T-cell (primary cell): ENCODE data around the gene DIPK1C. TPM values are rescaled to one million over a fixed set of nuclear protein-coding genes. Genes with fewer than 3 reads are reported as not detected.

Source experiments
- ATAC-seq, 4 experiments: fragments of 200-7000 bp in 3 of 4; fragments of 150-1000 bp in 1 of 4; cut with Tn5 transposase; replicated peaks in 1 of 4; 1 replicate in 3 of 4; 2 replicates in 1 of 4; pipeline ENCODE4 v1.10.0; 2021; ENCODE audit warnings: moderate library complexity in 3 of 4, mild to moderate bottlenecking in 2 of 4, moderate number of reproducible peaks in 1 of 4
- CTCF ChIA-PET, 2 donors: fragments of 300-600 bp; sonication (Branson Sonifier 250); formaldehyde crosslinking; loops; one replicate each; lab custom pipeline; 2022; ENCODE audit warnings: antibody characterized with exemption in 2 of 2; lab: Charles Lee
- POLR2A ChIA-PET, 2 donors: fragments of 300-600 bp; sonication (Branson Sonifier 250); formaldehyde crosslinking; loops; one replicate each; lab custom pipeline; 2022; ENCODE audit warnings: antibody characterized with exemption in 2 of 2; lab: Charles Lee
- DNase-seq, 35 experiments: peaks; one replicate each; pipeline versions ENCODE4 v3.0.0 to v3.0.0-alpha.2; 2013 to 2023
- H3K27ac ChIP-seq: one replicate; pipeline ENCODE4 v1.5.1; 2013; ENCODE audit warnings: low read length
- H3K27me3 ChIP-seq, 2 experiments: replicated peaks in 1 of 2; 1 replicate in 1 of 2; 2 replicates in 1 of 2; pipeline versions ENCODE4 v1.6.1 to v1.7.0; 2013; ENCODE audit warnings: low read length in 1 of 2, mixed read lengths in 1 of 2; ENCODE audit not compliant: control insufficient read depth in 2 of 2, insufficient read depth in 2 of 2; ENCODE audit errors: extremely low read depth in 1 of 2
- H3K36me3 ChIP-seq, 2 donors: 1 replicate in 1 of 2; 2 replicates in 1 of 2; pipeline versions ENCODE4 v1.6.1 to v1.7.0; 2013; ENCODE audit warnings: low read length in 1 of 2; ENCODE audit not compliant: control insufficient read depth in 2 of 2, insufficient read depth in 1 of 2; ENCODE audit errors: extremely low read depth in 1 of 2
- H3K4me1 ChIP-seq, 2 experiments: 1 replicate in 1 of 2; 2 replicates in 1 of 2; pipeline versions ENCODE4 v1.6.1 to v1.7.0; 2013; ENCODE audit warnings: low read length in 2 of 2, mixed read lengths in 1 of 2; ENCODE audit not compliant: insufficient read depth in 2 of 2, control insufficient read depth in 1 of 2; ENCODE audit errors: extremely low read depth in 1 of 2
- H3K4me3 ChIP-seq, 2 donors: 1 replicate in 1 of 2; 2 replicates in 1 of 2; pipeline versions ENCODE4 v1.5.1 to v1.7.0; 2013; ENCODE audit warnings: mild to moderate bottlenecking in 2 of 2, low read length in 1 of 2, moderate library complexity in 1 of 2; ENCODE audit not compliant: control insufficient read depth in 1 of 2; ENCODE audit errors: extremely low read depth in 1 of 2
- H3K9me3 ChIP-seq: 2 replicates; pipeline ENCODE4 v1.7.0; 2013
- H3K27ac Mint-ChIP-seq, 2 donors: one replicate each; pipeline ENCODE4 v1.8.0; 2020 to 2021; ENCODE audit warnings: mild to moderate bottlenecking in 2 of 2, mixed read lengths in 2 of 2
- H3K27me3 Mint-ChIP-seq, 2 donors: one replicate each; pipeline ENCODE4 v1.8.0; 2021 to 2022; ENCODE audit warnings: mixed read lengths in 2 of 2
- H3K36me3 Mint-ChIP-seq: one replicate; pipeline ENCODE4 v1.8.0; 2021; ENCODE audit warnings: mixed read lengths
- H3K4me1 Mint-ChIP-seq, 3 donors: one replicate each; pipeline ENCODE4 v1.8.0; 2020 to 2022; ENCODE audit warnings: mixed read lengths in 3 of 3, mild to moderate bottlenecking in 1 of 3
- H3K4me3 Mint-ChIP-seq, 3 donors: one replicate each; pipeline ENCODE4 v1.8.0; 2020 to 2022; ENCODE audit warnings: mild to moderate bottlenecking in 3 of 3, mixed read lengths in 3 of 3, moderate library complexity in 3 of 3
- H3K9me3 Mint-ChIP-seq, 3 donors: one replicate each; pipeline ENCODE4 v1.8.0; 2020 to 2022; ENCODE audit warnings: mixed read lengths in 3 of 3
- WGBS: methylation state at CpG from one replicate; pipeline ENCODE4 v1.1.5; 2013; ENCODE audit warnings: missing lambda C conversion rate; ENCODE audit not compliant: insufficient coverage; 5-methylcytosine and 5-hydroxymethylcytosine counted together
- total RNA-seq, 35 experiments: library from RNA in 6 of 35; stranded (reverse) in 6 of 35; fragments of 120-200 nt in 1 of 35; gene quantifications; one replicate each; pipeline versions ENCODE4 v1.2.1 to v1.2.4 and lab custom pipeline; 2013 to 2026

The DIPK1C gene
- total RNA-seq, 5 donors from 2014 or later (not counting 1 experiment from before 2014, with no cell fraction given), result not detected

DNA sequence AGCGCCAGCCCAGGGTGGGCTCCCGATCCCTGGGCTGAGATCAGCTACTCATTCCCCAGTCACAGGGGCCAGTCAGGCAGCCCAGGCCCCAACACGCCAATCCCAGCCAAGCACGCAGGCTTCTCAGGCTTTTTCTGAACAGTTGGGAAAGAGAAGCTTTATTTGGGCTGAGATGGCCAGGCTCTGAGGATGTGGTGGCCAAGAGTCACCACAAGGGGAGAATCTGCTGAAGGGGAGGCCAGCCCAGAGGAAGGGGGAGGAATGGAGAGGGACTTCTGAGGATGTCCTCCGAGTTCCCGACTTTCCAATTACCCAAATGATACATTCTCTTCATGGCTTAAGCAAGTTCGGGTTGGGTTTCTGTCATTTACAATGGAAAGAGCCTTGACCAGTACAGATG is 2.8 kb upstream of the DIPK1C start:
- H3K27ac Mint-ChIP-seq, result no peak overlapping the region

DNA sequence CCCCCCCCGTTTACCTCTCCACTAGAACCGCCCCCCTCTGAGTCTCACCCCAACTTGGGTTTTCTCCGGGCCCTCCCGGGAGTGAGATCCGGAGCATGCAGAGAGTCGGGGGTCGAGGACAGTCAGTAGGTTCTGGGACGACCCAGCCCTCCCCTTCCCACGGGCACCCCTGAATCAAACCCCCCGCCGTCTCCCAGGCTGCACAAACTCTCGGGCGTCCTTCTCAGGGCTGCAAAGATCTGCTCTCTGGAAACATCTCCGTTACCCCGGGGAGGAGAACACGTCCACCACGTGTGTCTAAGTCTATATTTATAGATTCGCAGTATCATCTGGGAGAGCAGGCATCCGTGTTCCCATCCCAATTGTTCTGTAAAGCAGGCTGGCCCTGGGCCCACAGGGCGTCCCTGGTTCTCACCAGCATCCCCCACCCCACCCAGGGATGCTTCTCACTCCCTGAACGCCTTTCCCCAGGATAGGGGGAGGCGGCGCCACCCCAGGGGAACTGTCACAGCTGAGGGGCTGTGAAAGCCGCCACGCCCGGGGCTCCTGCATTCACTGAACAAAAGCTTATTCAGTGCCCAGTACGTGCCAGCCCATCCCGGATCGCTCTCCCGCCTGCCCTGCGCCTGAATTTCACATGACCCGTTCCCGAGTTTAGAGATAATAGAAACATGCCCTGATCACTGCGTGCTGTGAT is 765 bp upstream of the DIPK1C start:
- no peak for ATAC-seq
- H3K4me1 ChIP-seq, result peaks cover 5 to 9% of the 10 kb centered on the region in 2 experiments
- no peaks in the 10 kb centered on the region for H3K36me3 ChIP-seq
- H3K27ac Mint-ChIP-seq, result peak overlapping the region in 1 of 2 donors; percentile 36
- no peaks in the 10 kb centered on the region for H3K36me3 Mint-ChIP-seq
- 63% methylated on average over 24 of the region's 34 CpGs for WGBS
- H3K9me3 ChIP-seq, result no peaks in the 10 kb centered on the region
- CTCF ChIA-PET, result interaction anchor here in 1 of 2 donors (0.8 kb wide), 1 partner anchor 108 kb away, joined by 3 read pairs; no protein-coding TSS in a partner anchor
- H3K27me3 Mint-ChIP-seq, result peaks cover 23 to 56% of the 10 kb centered on the region in 2 donors
- POLR2A ChIA-PET, result interaction anchor here in 1 of 2 donors (0.6 kb wide), 1 partner anchor 53 kb away, joined by 3 read pairs; no protein-coding TSS in a partner anchor
- H3K27me3 ChIP-seq, result peaks cover 2 to 41% of the 10 kb centered on the region in 2 experiments
- peak overlapping the region; percentile 72 to 78 (median 74) for H3K4me3 Mint-ChIP-seq
- no peaks in the 10 kb centered on the region for H3K9me3 Mint-ChIP-seq
- no peak for DNase-seq
- no peak overlapping the region for H3K27ac ChIP-seq
- H3K4me3 ChIP-seq, result peak overlapping the region in 1 of 2 donors; percentile 23
- H3K4me1 Mint-ChIP-seq, result peaks cover 14 to 19% (median 17%) of the 10 kb centered on the region in 3 donors

More for the DNA sequence above, 2.8 kb upstream of the DIPK1C start:
- Mint-ChIP-seq H3K27me3 (peaks cover 13 to 41% of the 10 kb centered on the region in 2 donors), H3K4me1 (peaks cover 17 to 20% (median 19%) of the 10 kb centered on the region in 3 donors), H3K36me3 (no peaks in the 10 kb centered on the region), H3K4me3 (no peak overlapping the region), H3K9me3 (no peaks in the 10 kb centered on the region)
- Histone ChIP-seq H3K4me3 (no peak overlapping the region), H3K36me3 (no peaks in the 10 kb centered on the region), H3K27ac (no peak overlapping the region), H3K27me3 (peaks cover 2 to 29% of the 10 kb centered on the region in 2 experiments), H3K9me3 (no peaks in the 10 kb centered on the region), H3K4me1 (peaks cover 5 to 9% of the 10 kb centered on the region in 2 experiments)
- ChIA-PET POLR2A (no interaction called here), CTCF (no interaction called here)
- DNase-seq (no peak), ATAC-seq (no peak)
- 85% methylated on average over 2 of the region's 7 CpGs for WGBS

DNA sequence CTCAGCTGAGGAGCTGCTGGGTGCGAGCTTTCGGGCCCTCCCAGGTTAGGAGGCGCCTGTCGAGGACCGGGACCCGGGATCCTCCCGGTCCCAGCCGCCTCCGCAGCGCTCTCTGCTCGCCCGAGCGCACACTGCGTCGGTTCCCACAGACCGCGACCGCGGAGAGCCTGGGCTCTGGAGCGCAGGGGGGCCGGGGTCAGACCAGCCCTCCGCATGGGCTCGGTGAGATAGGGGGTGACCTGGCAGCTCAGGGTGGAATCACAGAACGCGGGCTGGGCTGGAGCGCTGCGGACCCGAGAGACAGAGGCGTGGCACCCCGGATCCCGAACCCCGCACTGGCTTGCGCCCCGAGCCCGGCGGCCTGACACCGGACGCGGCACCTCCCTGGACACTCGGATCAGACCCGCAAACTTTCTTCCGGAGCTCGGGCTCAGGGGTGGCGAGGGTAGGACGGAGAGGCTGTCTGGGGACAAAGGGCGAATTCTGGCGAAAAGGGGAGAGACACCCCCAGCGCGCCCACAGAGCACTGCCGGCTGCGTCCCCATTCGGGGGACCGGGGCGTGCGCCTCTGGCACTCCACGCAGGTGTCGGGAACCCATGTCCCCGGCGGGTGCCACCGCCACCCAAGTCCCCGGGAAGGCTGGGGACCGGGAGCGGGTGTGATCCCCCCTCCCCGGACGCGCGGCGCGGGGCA is 612 bp downstream of the DIPK1C start:
- Histone ChIP-seq H3K27me3 (peaks cover 2 to 41% of the 10 kb centered on the region in 2 experiments), H3K9me3 (no peaks in the 10 kb centered on the region), H3K36me3 (no peaks in the 10 kb centered on the region), H3K4me1 (peaks cover 5 to 9% of the 10 kb centered on the region in 2 experiments), H3K4me3 (peak overlapping the region in 1 of 2 donors; percentile 51), H3K27ac (no peak overlapping the region)
- 1% methylated on average over 69 of the region's 69 CpGs for WGBS
- ChIA-PET POLR2A (interaction anchor here in 1 of 2 donors (0.5 kb wide), 1 partner anchor 48 kb away, joined by 9 read pairs; no protein-coding TSS in a partner anchor), CTCF (interaction anchor here in 1 of 2 donors (0.6 kb wide), 2 partner anchors 71 to 1943 kb away, joined by 4 to 6 read pairs; no protein-coding TSS in a partner anchor)
- Mint-ChIP-seq H3K36me3 (no peaks in the 10 kb centered on the region), H3K27ac (no peak overlapping the region), H3K9me3 (no peaks in the 10 kb centered on the region), H3K27me3 (peaks cover 23 to 56% of the 10 kb centered on the region in 2 donors), H3K4me3 (peak overlapping the region in 2 of 3 donors; percentile 9 to 53), H3K4me1 (peaks cover 14 to 19% (median 17%) of the 10 kb centered on the region in 3 donors)
- ATAC-seq (peak; percentile 15 to 38 (median 26)), DNase-seq (peak in 1 of 35 experiments; percentile 21)

DNA sequence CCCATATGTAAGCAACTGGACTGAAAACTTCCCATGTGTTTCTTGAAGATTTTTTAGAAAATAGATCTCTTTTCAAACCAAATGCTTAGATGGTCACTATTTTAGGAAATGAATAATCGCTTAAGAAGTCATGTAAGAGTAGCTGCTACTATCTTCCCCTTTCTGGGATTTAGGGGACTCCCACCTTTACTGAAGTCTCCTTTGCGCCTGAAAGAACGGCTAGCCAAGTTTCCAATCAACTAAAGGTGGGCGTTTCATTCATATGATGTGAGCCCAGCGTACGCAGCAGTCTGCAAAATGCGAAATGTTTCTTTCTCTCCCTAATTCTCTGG is 1.1 kb downstream of the DIPK1C start:
- peak overlapping the region in 2 of 3 donors; percentile 9 to 53 for H3K4me3 Mint-ChIP-seq

DNA sequence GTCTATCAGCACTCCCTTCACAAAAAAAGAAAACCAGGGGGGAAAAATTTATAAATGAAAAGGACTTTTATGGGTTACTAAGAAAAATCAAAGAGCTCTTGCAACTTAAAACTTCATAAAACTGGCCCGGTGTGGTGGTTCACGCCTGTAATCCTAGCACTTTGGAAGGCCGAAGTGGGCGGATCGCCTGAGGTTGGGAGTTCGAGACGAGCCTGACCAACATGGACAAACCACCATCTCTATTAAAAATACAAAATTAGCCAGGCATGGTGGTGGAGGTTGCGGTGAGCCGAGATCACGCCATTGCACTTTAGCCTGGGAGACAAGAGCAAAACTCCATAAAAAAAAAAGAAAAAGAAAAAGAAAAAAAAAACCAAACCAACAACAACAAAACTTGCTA is 1.7 kb downstream of the DIPK1C start:
- Mint-ChIP-seq H3K4me1 (peaks cover 14 to 19% (median 17%) of the 10 kb centered on the region in 3 donors), H3K27ac (no peak overlapping the region), H3K27me3 (peaks cover 23 to 54% of the 10 kb centered on the region in 2 donors), H3K36me3 (no peaks in the 10 kb centered on the region), H3K4me3 (no peak overlapping the region), H3K9me3 (no peaks in the 10 kb centered on the region)
- peaks cover 2 to 48% of the 10 kb centered on the region in 2 experiments for H3K27me3 ChIP-seq
- H3K9me3 ChIP-seq, result no peaks in the 10 kb centered on the region
- ChIA-PET CTCF (interaction anchor here in 1 of 2 donors (0.6 kb wide), 1 partner anchor 1944 kb away, joined by 6 read pairs; no protein-coding TSS in a partner anchor), POLR2A (no interaction called here)
- ATAC-seq, result no peak
- no peak overlapping the region for H3K27ac ChIP-seq
- 95% methylated on average over 4 of the region's 10 CpGs for WGBS
- no peaks in the 10 kb centered on the region for H3K36me3 ChIP-seq
- no peak for DNase-seq
- H3K4me3 ChIP-seq, result no peak overlapping the region
- peaks cover 5 to 9% of the 10 kb centered on the region in 2 experiments for H3K4me1 ChIP-seq

More for the DNA sequence above, 1.1 kb downstream of the DIPK1C start:
- no peaks in the 10 kb centered on the region for H3K9me3 Mint-ChIP-seq
- H3K4me3 ChIP-seq, result peak overlapping the region in 1 of 2 donors; percentile 51
- no peak overlapping the region for H3K27ac ChIP-seq
- ChIA-PET POLR2A (no interaction called here), CTCF (interaction anchor here in 1 of 2 donors (0.6 kb wide), 1 partner anchor 1943 kb away, joined by 6 read pairs; no protein-coding TSS in a partner anchor)
- no peaks in the 10 kb centered on the region for H3K36me3 ChIP-seq
- peaks cover 2 to 43% of the 10 kb centered on the region in 2 experiments for H3K27me3 ChIP-seq
- H3K4me1 Mint-ChIP-seq, result peaks cover 14 to 19% (median 17%) of the 10 kb centered on the region in 3 donors
- no peak overlapping the region for H3K27ac Mint-ChIP-seq
- DNase-seq, result no peak
- no peaks in the 10 kb centered on the region for H3K36me3 Mint-ChIP-seq
- no peak for ATAC-seq
- H3K4me1 ChIP-seq, result peaks cover 5 to 9% of the 10 kb centered on the region in 2 experiments
- H3K27me3 Mint-ChIP-seq, result peaks cover 23 to 56% of the 10 kb centered on the region in 2 donors
- no peaks in the 10 kb centered on the region for H3K9me3 ChIP-seq
- WGBS, result 14% methylated on average over 4 of the region's 7 CpGs

DNA sequence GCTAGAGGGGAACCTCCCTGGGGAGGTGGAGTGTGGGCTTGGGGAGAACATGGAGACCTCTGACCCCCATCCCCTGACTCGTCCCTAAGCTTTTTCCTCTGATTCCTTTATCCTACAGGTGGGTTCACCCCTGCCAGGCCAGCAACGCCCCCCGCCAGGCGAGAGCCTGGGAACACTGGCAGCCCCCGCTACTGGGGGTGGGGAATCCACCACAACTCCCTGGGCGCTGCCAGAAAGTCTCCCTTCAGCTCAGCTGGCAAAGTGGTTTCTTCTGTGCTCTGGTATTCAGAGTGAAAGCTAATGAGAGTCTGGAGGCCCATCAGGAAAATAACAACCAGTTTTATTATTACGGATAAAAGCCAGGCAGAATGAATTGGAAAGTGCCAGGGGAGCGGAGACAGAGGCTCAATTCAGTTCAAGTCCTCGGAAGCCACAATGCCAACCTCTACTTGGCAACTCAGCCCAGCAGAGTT is 2.8 kb downstream of the DIPK1C start:
- H3K36me3 ChIP-seq, result no peaks in the 10 kb centered on the region
- no peak for DNase-seq
- ChIA-PET POLR2A (interaction anchor here in 1 of 2 donors (0.5 kb wide), 1 partner anchor 37 kb away, joined by 8 read pairs; no protein-coding TSS in a partner anchor), CTCF (interaction anchor here in 1 of 2 donors (1.0 kb wide), 1 partner anchor 39 kb away, joined by 3 read pairs; no protein-coding TSS in a partner anchor)
- Mint-ChIP-seq H3K27me3 (peaks cover 23 to 50% of the 10 kb centered on the region in 2 donors), H3K4me3 (no peak overlapping the region), H3K9me3 (no peaks in the 10 kb centered on the region), H3K4me1 (peaks cover 14 to 16% (median 14%) of the 10 kb centered on the region in 3 donors), H3K36me3 (no peaks in the 10 kb centered on the region), H3K27ac (no peak overlapping the region)
- H3K4me1 ChIP-seq, result peaks cover 5 to 9% of the 10 kb centered on the region in 2 experiments
- no peaks in the 10 kb centered on the region for H3K9me3 ChIP-seq
- H3K27me3 ChIP-seq, result peaks cover 2 to 46% of the 10 kb centered on the region in 2 experiments
- no peak overlapping the region for H3K27ac ChIP-seq
- ATAC-seq, result no peak
- WGBS, result 79% methylated on average over 5 of the region's 9 CpGs
- H3K4me3 ChIP-seq, result no peak overlapping the region
